ENCODE measurements around the gene TMEM207. TPM values are rescaled to one million over a fixed set of nuclear protein-coding genes. Genes with fewer than 3 reads are reported as not detected.

The TMEM207 gene
- total RNA-seq, 1 experiment from 2014 or later = not detected

GRCh38 chr3:190414297-190414696, 35.4 kb downstream of the TMEM207 start:
- Mint-ChIP-seq H3K9me3 (peaks cover 0 to 11% of the 10 kb centered on the region in 2 experiments; a peak in 2 of 5 replicates), H3K4me1 (no peaks in the 10 kb centered on the region), H3K36me3 (ENCODE audit: insufficient read depth in 1 of 3, low read depth in 3 of 3) (peaks cover 0 to 2% (median 0%) of the 10 kb centered on the region in 3 experiments; a peak in 1 of 7 replicates), H3K27me3 (ENCODE audit: low read depth) (0 out of 2 replicates have a peak, but pooled peaks cover 1% of the 10 kb centered on the region), H3K27ac (no peak overlapping the region; a peak in 1 of 7 replicates), H3K4me3 (no peak overlapping the region)
- Histone ChIP-seq H3T11ph (ENCODE audit: low read length) (no peak overlapping the region), H3K23me2 (ENCODE audit: insufficient read length, low read depth, low read length, poor library complexity, severe bottlenecking) (peaks cover 3% of the 10 kb centered on the region), H2BK20ac (ENCODE audit: low read depth, low read length, poor library complexity, severe bottlenecking) (no peak overlapping the region), H2BK5ac (ENCODE audit: insufficient read length, low read length) (no peak overlapping the region), H2BK12ac (ENCODE audit: insufficient read length, low read depth, low read length) (no peak overlapping the region), H3K56ac (ENCODE audit: insufficient read length, low read depth, low read length) (no peak overlapping the region), H3K27me3 (ENCODE audit: insufficient read depth, low read length) (no peaks in the 10 kb centered on the region), H3K79me2 (ENCODE audit: insufficient read depth, low read length) (no peaks in the 10 kb centered on the region), H2AFZ (ENCODE audit: low read length) (no peak overlapping the region), H4K8ac (replicated peaks; ENCODE audit: insufficient read length, low read depth, low read length) (no peak overlapping the region), H3K79me1 (ENCODE audit: insufficient read depth, low read depth, low read length, poor library complexity, severe bottlenecking) (no peaks in the 10 kb centered on the region), H3K14ac (ENCODE audit: insufficient read depth, low read length) (no peak overlapping the region), H3K4me2 (ENCODE audit: insufficient read depth, insufficient read length, low read length) (no peak overlapping the region), H3K9me3 (ENCODE audit: control insufficient read depth, low read depth, low read length) (no peaks in the 10 kb centered on the region), H4K5ac (ENCODE audit: insufficient read length, low read depth, low read length) (no peak overlapping the region), H3K27ac (ENCODE audit: insufficient read length, low read depth, low read length) (no peak overlapping the region), H3K4me1 (ENCODE audit: insufficient read depth, low read length) (no peaks in the 10 kb centered on the region), H2BK15ac (ENCODE audit: low read depth, low read length) (no peak overlapping the region), H3K9ac (ENCODE audit: extremely low read depth, insufficient read length, low read length) (no peak overlapping the region), H2AK5ac (ENCODE audit: insufficient read length, low read length) (no peak overlapping the region), H3K23ac (ENCODE audit: insufficient read length, low read depth, low read length) (no peak overlapping the region), H3K4ac (ENCODE audit: low read depth, low read length) (no peak overlapping the region), H4K20me1 (ENCODE audit: control insufficient read depth, insufficient read depth, insufficient read length) (no peaks in the 10 kb centered on the region), H4K91ac (ENCODE audit: insufficient read length, low read depth, low read length) (no peak overlapping the region), H3K18ac (ENCODE audit: insufficient read length, low read depth, low read length) (no peak overlapping the region), H2BK120ac (ENCODE audit: low read depth, low read length, poor library complexity, severe bottlenecking) (no peak overlapping the region)
- no peak for DNase-seq
- WGBS (ENCODE audit: extremely low coverage, insufficient read length, low lambda C conversion rate) = no CpG with 5 or more reads among the region's 3 CpGs
- TF ChIP-seq CTCF (conservative IDR thresholded peaks at IDR 0.05) = no peak
